Endothelial cell of umbilical vein (primary cell): ENCODE data around the gene SYTL5. TPM values are rescaled to one million over a fixed set of nuclear protein-coding genes. Genes with fewer than 3 reads are reported as not detected.

Experiments
- BruUV-seq: library from RNA; stranded (reverse); fragments of 400-500 nt; replicated peaks from 2 replicates; lab custom pipeline; 2021; lab: Mats Ljungman, UMichigan
- CTCF ChIA-PET: fragments of 300-600, 350-600 bp; sonication (Branson Sonifier 250); formaldehyde crosslinking; loops from one replicate; lab custom pipeline; 2021; ENCODE audit warnings: antibody characterized with exemption, inconsistent platforms; lab: Charles Lee
- POLR2A ChIA-PET: fragments of 300-600, 350-600 bp; sonication (Branson Sonifier 250); formaldehyde crosslinking; loops from one replicate; lab custom pipeline; 2021; ENCODE audit warnings: antibody characterized with exemption, inconsistent platforms; lab: Charles Lee
- DNase-seq: peaks from one replicate; pipeline ENCODE4 v3.0.0-alpha.2; 2011; ENCODE audit warnings: low read depth, low spot score
- FAIRE-seq: peaks from 2 replicates; lab custom pipeline; 2011; peaks lifted over from hg19 to GRCh38; lab: Jason Lieb, UNC
- H2AFZ ChIP-seq: 2 replicates; pipeline ENCODE4 v1.6.0; 2012; ENCODE audit warnings: low read depth, low read length, control low read depth, inconsistent platforms
- H3K27ac ChIP-seq: 2 replicates; pipeline ENCODE4 v1.5.1; 2011; ENCODE audit warnings: low read depth, mild to moderate bottlenecking, control low read depth, low read length, moderate library complexity; ENCODE audit not compliant: insufficient read depth
- H3K27me3 ChIP-seq, 2 experiments: 2 replicates each; pipeline versions ENCODE4 v1.6.0 to v1.6.1; 2011; ENCODE audit warnings: low read length in 2 of 2, mixed read lengths in 1 of 2; ENCODE audit not compliant: control insufficient read depth in 2 of 2, insufficient read depth in 2 of 2
- H3K36me3 ChIP-seq, 2 experiments: 2 replicates in 1 of 2; 3 replicates in 1 of 2; pipeline ENCODE4 v1.5.1; 2011; ENCODE audit warnings: low read length in 2 of 2, mild to moderate bottlenecking in 1 of 2, moderate library complexity in 1 of 2; ENCODE audit not compliant: control insufficient read depth in 2 of 2, insufficient read depth in 2 of 2; ENCODE audit errors: extremely low read depth in 1 of 2
- H3K4me1 ChIP-seq: 3 replicates; pipeline ENCODE4 v1.5.1; 2011; ENCODE audit warnings: mild to moderate bottlenecking, low read length; ENCODE audit not compliant: control insufficient read depth, insufficient read depth; ENCODE audit errors: extremely low read depth
- H3K4me2 ChIP-seq: 2 replicates; pipeline ENCODE4 v1.6.1; 2011; ENCODE audit warnings: low read length, control low read depth, mixed read lengths; ENCODE audit not compliant: insufficient read depth
- H3K4me3 ChIP-seq, 3 experiments: fragments of 200-600 bp in 1 of 3; sonication (generic), shearing (Covaris generic) in 1 of 3; replicated peaks in 1 of 3; 2 replicates each; pipeline ENCODE4 v1.5.1; 2011 to 2016; ENCODE audit warnings: control low read depth in 3 of 3, low read length in 3 of 3, mild to moderate bottlenecking in 2 of 3, inconsistent platforms in 1 of 3, low read depth in 1 of 3, moderate library complexity in 1 of 3; ENCODE audit not compliant: insufficient read depth in 1 of 3
- H3K79me2 ChIP-seq: 2 replicates; pipeline ENCODE4 v1.6.0; 2012; ENCODE audit warnings: low read length, inconsistent platforms; ENCODE audit not compliant: control insufficient read depth, insufficient read depth
- H3K9ac ChIP-seq: replicated peaks from 2 replicates; pipeline ENCODE3; 2011; ENCODE audit warnings: low read length, control low read depth; ENCODE audit not compliant: insufficient read depth; ENCODE audit errors: extremely low read depth
- H3K9me1 ChIP-seq: replicated peaks from 3 replicates; pipeline ENCODE4 v1.6.0; 2011; ENCODE audit warnings: mild to moderate bottlenecking, low read length; ENCODE audit not compliant: control insufficient read depth, insufficient read depth; ENCODE audit errors: extremely low read depth
- H3K9me3 ChIP-seq: replicated peaks from 2 replicates; pipeline ENCODE4 v1.5.1; 2012; ENCODE audit warnings: low read length, inconsistent platforms; ENCODE audit not compliant: control insufficient read depth, insufficient read depth
- H4K20me1 ChIP-seq: replicated peaks from 2 replicates; pipeline ENCODE3; 2011; ENCODE audit warnings: mild to moderate bottlenecking, low read length; ENCODE audit not compliant: control insufficient read depth, insufficient read depth; ENCODE audit errors: extremely low read depth
- FOS ChIP-seq: IDR thresholded peaks from 2 replicates; pipeline ENCODE4 v1.6.1; 2011; ENCODE audit warnings: mild to moderate bottlenecking, low read length, moderate library complexity, borderline replicate concordance; ENCODE audit not compliant: insufficient read depth
- GATA2 ChIP-seq: IDR thresholded peaks from 2 replicates; pipeline ENCODE4 v1.7.0; 2011; ENCODE audit warnings: low read depth, mild to moderate bottlenecking, moderate library complexity, mixed read lengths, low read length; ENCODE audit not compliant: insufficient read length, insufficient read depth
- MAX ChIP-seq: IDR thresholded peaks from 2 replicates; pipeline ENCODE4 v1.6.1; 2011; ENCODE audit not compliant: insufficient read depth, insufficient read length
- dilution Hi-C: fragments of 300-500 bp; cut with MboI; formaldehyde crosslinking; loops from one replicate; pipeline ENCODE4 v1.15.0; 2019; ENCODE audit warnings: low sequenced_read_pairs; ENCODE audit not compliant: extremely low pct_ligation_motif_present
- intact Hi-C: fragments of 100-400 bp; cut with micrococcal nuclease; formaldehyde crosslinking; loops from one replicate; pipeline ENCODE4 v1.10.0; 2022
- microRNA-seq: library from miRNA; unstranded; fragments of <30 nt; microRNA quantifications from one replicate; pipeline ENCODE4 v1.2.0, GENCODE V29; 2021; ENCODE audit warnings: borderline number of aligned reads, borderline replicate concordance
- polyA plus RNA-seq, 4 experiments: library from polyadenylated mRNA; depleted of rRNA in 3 of 4; stranded (reverse) in 3 of 4; unstranded in 1 of 4; fragments of >200 nt; gene quantifications; 2 replicates each; pipeline versions ENCODE4 v1.2.1 to v1.2.3, GENCODE V29; 2011 to 2012; ENCODE audit warnings: missing spikeins in 1 of 4
- small RNA-seq: library from RNA; depleted of rRNA; stranded (forward); fragments of <200 nt; gene quantifications from one replicate; pipeline ENCODE3, GENCODE V24; 2012; ENCODE audit warnings: low replicate concordance, low read depth; ENCODE audit not compliant: insufficient read depth, insufficient read length
- total RNA-seq: library from RNA; stranded (reverse); gene quantifications from 2 replicates; pipeline ENCODE4 v1.2.3, GENCODE V29; 2021

Gene SYTL5
- total and polyA plus RNA-seq, 2 donors (not counting 3 experiments of a cell fraction or from before 2014, with no cell fraction given), result 0.01 TPM; not detected in 1

DNA sequence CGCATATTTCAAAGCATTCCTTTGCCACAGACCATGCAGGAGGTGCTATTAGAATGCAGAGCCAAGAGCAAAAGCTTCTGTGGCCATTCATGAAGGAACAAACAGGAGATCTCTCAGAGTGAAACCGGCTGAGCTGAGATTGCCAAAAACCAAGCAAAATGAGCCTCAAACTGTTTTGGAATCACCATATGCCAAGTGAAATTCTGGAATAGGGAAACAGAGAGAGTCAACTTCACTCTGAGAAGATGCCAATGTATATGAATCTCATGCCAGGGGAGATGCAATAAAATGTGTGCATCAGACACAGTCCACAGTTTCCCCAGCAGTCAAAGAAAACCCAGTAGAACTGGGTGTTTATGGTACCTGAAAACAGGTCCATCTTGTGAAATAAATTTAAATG, 172.0 kb downstream of the SYTL5 start:
- CTCF ChIA-PET, result interaction anchor here (1.0 kb wide), 1 partner anchor 11 kb away, joined by 3 read pairs; no protein-coding TSS in a partner anchor
- Histone ChIP-seq H3K4me2 (no peak overlapping the region), H3K9me1 (no peaks in the 10 kb centered on the region), H3K27ac (no peak overlapping the region), H3K4me1 (no peaks in the 10 kb centered on the region), H3K9ac (no peak overlapping the region), H3K4me3 (no peak overlapping the region), H2AFZ (no peak overlapping the region), H3K36me3 (no peaks in the 10 kb centered on the region), H3K27me3 (no peaks in the 10 kb centered on the region), H4K20me1 (no peaks in the 10 kb centered on the region), H3K79me2 (peaks cover 47% of the 10 kb centered on the region), H3K9me3 (no peaks in the 10 kb centered on the region)
- intact Hi-C loops (loop anchor here (10.0 kb wide), 1 partner anchor 334 kb away; the partner anchor contains the start of gene DYNLT3), dilution Hi-C loops (no loop called here)
- POLR2A ChIA-PET, result no interaction called here
- no TSS peak for BruUV-seq
- DNase-seq, result no peak
- no peak for FAIRE-seq
- TF ChIP-seq GATA2 (no peak), FOS (no peak), MAX (no peak)

Small RNAs within 50 kb of the gene (microRNA-seq; reads per million reads assigned to microRNA genes)
- gene MIR548AJ2, result not detected

Small RNAs within 50 kb of the gene (small RNA-seq; reads per million reads assigned to genes)
- not detected for gene MIR548AJ2

Other genes starting within 250 kb of the SYTL5 start
- not detected in 2 replicates for gene CYBB, start 226.5 kb upstream of the SYTL5 start, total RNA-seq
- gene CYBB, start 226.5 kb upstream of the SYTL5 start, polyA plus RNA-seq, result not detected in 2 replicates
- 22.8 and 25.8 TPM in 2 replicates for gene DYNLT3, start 159.0 kb upstream of the SYTL5 start, total RNA-seq
- 7.0 and 9.3 TPM in 2 replicates for gene DYNLT3, start 159.0 kb upstream of the SYTL5 start, polyA plus RNA-seq
- 104 and 126 TPM in 2 replicates for gene SRPX, start 214.3 kb downstream of the SYTL5 start, total RNA-seq
- 107 and 140 TPM in 2 replicates for gene SRPX, start 214.3 kb downstream of the SYTL5 start, polyA plus RNA-seq